CD14-positive monocyte (primary cell): Measurements from ENCODE around the gene EGLN2. TPM values are rescaled to one million over a fixed set of nuclear protein-coding genes. Genes with fewer than 3 reads are reported as not detected.

Experiments used
- DNase-seq, 3 donors: peaks; one replicate each; pipeline ENCODE4 v3.0.0-alpha.2; 2011 to 2022
- H2AFZ ChIP-seq: 2 replicates; pipeline ENCODE4 v1.6.0; 2012; ENCODE audit warnings: mild to moderate bottlenecking, low read depth, low read length, inconsistent platforms; ENCODE audit not compliant: insufficient read depth, poor library complexity, severe bottlenecking
- H3K27ac ChIP-seq, 2 donors: 1 replicate in 1 of 2; 2 replicates in 1 of 2; pipeline ENCODE4 v1.5.1; 2012 to 2013; ENCODE audit warnings: low read length in 2 of 2, control low read depth in 1 of 2, inconsistent platforms in 1 of 2, low read depth in 1 of 2, mild to moderate bottlenecking in 1 of 2
- H3K27me3 ChIP-seq, 2 donors: one replicate each; pipeline versions ENCODE4 v1.6.0 to v1.6.1; 2011 to 2013; ENCODE audit warnings: low read length in 2 of 2; ENCODE audit not compliant: control insufficient read depth in 2 of 2, insufficient read depth in 2 of 2
- H3K36me3 ChIP-seq, 2 donors: replicated peaks in 1 of 2; 1 replicate in 1 of 2; 2 replicates in 1 of 2; pipeline versions ENCODE4 v1.5.1 to v1.6.1; 2012 to 2013; ENCODE audit warnings: low read length in 2 of 2, control low read depth in 1 of 2, inconsistent platforms in 1 of 2, mild to moderate bottlenecking in 1 of 2; ENCODE audit not compliant: insufficient read depth in 2 of 2, control insufficient read depth in 1 of 2
- H3K4me1 ChIP-seq, 2 donors: 1 replicate in 1 of 2; 2 replicates in 1 of 2; pipeline versions ENCODE4 v1.5.1 to v1.6.1; 2012 to 2013; ENCODE audit warnings: low read length in 2 of 2, control low read depth in 1 of 2, inconsistent platforms in 1 of 2, mild to moderate bottlenecking in 1 of 2, moderate library complexity in 1 of 2; ENCODE audit not compliant: insufficient read depth in 2 of 2, control insufficient read depth in 1 of 2
- H3K4me2 ChIP-seq: replicated peaks from 2 replicates; pipeline ENCODE3; 2012; ENCODE audit warnings: low read length, moderate library complexity, mild to moderate bottlenecking; ENCODE audit not compliant: poor library complexity, severe bottlenecking; ENCODE audit errors: extremely low read depth
- H3K4me3 ChIP-seq, 3 experiments: fragments of 200-600 bp in 1 of 3; sonication (generic) in 1 of 3; replicated peaks in 1 of 3; 1 replicate in 2 of 3; 2 replicates in 1 of 3; pipeline ENCODE4 v1.5.1; 2011 to 2013; ENCODE audit warnings: low read length in 3 of 3, mild to moderate bottlenecking in 3 of 3, control low read depth in 2 of 3, low read depth in 2 of 3, inconsistent platforms in 1 of 3, moderate library complexity in 1 of 3
- H3K79me2 ChIP-seq: 2 replicates; pipeline ENCODE4 v1.6.0; 2012; ENCODE audit warnings: mild to moderate bottlenecking, control low read depth, inconsistent platforms, low read length, moderate library complexity; ENCODE audit not compliant: insufficient read depth
- H3K9ac ChIP-seq: 2 replicates; pipeline ENCODE4 v1.6.0; 2017; ENCODE audit warnings: low read length, mild to moderate bottlenecking; ENCODE audit not compliant: insufficient read depth, poor library complexity, severe bottlenecking
- H3K9me3 ChIP-seq, 2 donors: replicated peaks in 1 of 2; 1 replicate in 1 of 2; 2 replicates in 1 of 2; pipeline versions ENCODE4 v1.5.1 to v1.6.1; 2012 to 2013; ENCODE audit warnings: low read length in 2 of 2, control low read depth in 1 of 2; ENCODE audit not compliant: control insufficient read depth in 1 of 2, insufficient read depth in 1 of 2
- H4K20me1 ChIP-seq: 2 replicates; pipeline ENCODE4 v1.6.0; 2012; ENCODE audit warnings: mild to moderate bottlenecking, low read length, control low read depth, moderate library complexity; ENCODE audit not compliant: insufficient read depth
- H3K27ac Mint-ChIP-seq, 7 donors: one replicate each; pipeline ENCODE4 v1.8.0; 2020; ENCODE audit warnings: mild to moderate bottlenecking in 7 of 7, mixed read lengths in 7 of 7, moderate library complexity in 6 of 7, inconsistent platforms in 2 of 7
- H3K27me3 Mint-ChIP-seq, 3 donors: one replicate each; pipeline ENCODE4 v1.8.0; 2021 to 2022; ENCODE audit warnings: low read depth in 3 of 3, mild to moderate bottlenecking in 3 of 3, mixed read lengths in 3 of 3, moderate library complexity in 3 of 3, inconsistent platforms in 1 of 3
- H3K36me3 Mint-ChIP-seq, 2 donors: one replicate each; pipeline ENCODE4 v1.8.0; 2020; ENCODE audit warnings: mixed read lengths in 2 of 2, inconsistent platforms in 1 of 2, mild to moderate bottlenecking in 1 of 2
- H3K4me1 Mint-ChIP-seq: one replicate; pipeline ENCODE4 v1.8.0; 2020; ENCODE audit warnings: mild to moderate bottlenecking, mixed read lengths
- H3K4me3 Mint-ChIP-seq, 2 donors: one replicate each; pipeline ENCODE4 v1.8.0; 2020; ENCODE audit warnings: mild to moderate bottlenecking in 2 of 2, mixed read lengths in 2 of 2, moderate library complexity in 1 of 2
- H3K9me3 Mint-ChIP-seq, 7 donors: one replicate each; pipeline ENCODE4 v1.8.0; 2020 to 2022; ENCODE audit warnings: mixed read lengths in 7 of 7, mild to moderate bottlenecking in 6 of 7, moderate library complexity in 6 of 7, inconsistent platforms in 2 of 7
- CTCF ChIP-seq: fragments of 200-600 bp; IDR thresholded peaks from one replicate; pipeline ENCODE4 v1.8.0; 2022; ENCODE audit warnings: antibody characterized with exemption, mild to moderate bottlenecking
- WGBS: methylation state at CpG from one replicate; pipeline ENCODE4 v1.1.5; 2013; ENCODE audit warnings: missing lambda C conversion rate; ENCODE audit not compliant: insufficient coverage; 5-methylcytosine and 5-hydroxymethylcytosine counted together
- intact Hi-C, 2 donors: fragments of 100-400 bp; cut with micrococcal nuclease; formaldehyde crosslinking; loops; one replicate each; pipeline versions ENCODE4 v1.15.0 to v1.15.1; 2023
- polyA plus RNA-seq, 3 donors: library from polyadenylated mRNA; depleted of rRNA in 1 of 3; unstranded in 2 of 3; stranded (reverse) in 1 of 3; fragments of 300-500 nt in 2 of 3; fragments of >200 nt in 1 of 3; fragmentation: Illumina TruSeq in 2 of 3; gene quantifications; 1 replicate in 2 of 3; 2 replicates in 1 of 3; pipeline ENCODE4 v1.2.3, GENCODE V29; 2012 to 2021

The EGLN2 gene
- polyA plus RNA-seq, 3 donors, result 60.6 to 76.8 (median 64.5) TPM

GRCh38 chr19:40813182-40813581 is 14.2 kb downstream of the EGLN2 start:
- H3K36me3 ChIP-seq, result peaks cover 11 to 15% of the 10 kb centered on the region in 2 donors
- H3K9me3 ChIP-seq, result no peaks in the 10 kb centered on the region
- TF ChIP-seq CTCF, result no peak
- no peak for DNase-seq
- intact Hi-C loops, result loop anchor here (5.0 kb wide), 2 partner anchors 36 to 319 kb away; partner anchors contain the start of genes MIA (in 1 of the 2) and RAB4B (in 1 of the 2)
- H3K27ac Mint-ChIP-seq, result no peak overlapping the region
- peaks cover 45% of the 10 kb centered on the region for H3K4me1 Mint-ChIP-seq
- peak overlapping the region in 1 of 2 donors; percentile 15 for H3K4me3 Mint-ChIP-seq
- H3K9me3 Mint-ChIP-seq, result peaks cover 0 to 1% (median 0%) of the 10 kb centered on the region in 7 donors
- peaks cover 13 to 19% of the 10 kb centered on the region in 2 donors for H3K36me3 Mint-ChIP-seq
- peaks cover 0 to 5% of the 10 kb centered on the region in 2 donors for H3K27me3 ChIP-seq
- H3K27ac ChIP-seq, result no peak overlapping the region
- no peak overlapping the region for H3K4me3 ChIP-seq
- H3K4me1 ChIP-seq, result peaks cover 26 to 35% of the 10 kb centered on the region in 2 donors
- no peak overlapping the region for H3K4me2 ChIP-seq
- peaks cover 4% of the 10 kb centered on the region for H3K79me2 ChIP-seq
- H4K20me1 ChIP-seq, result peaks cover 19% of the 10 kb centered on the region
- peaks cover 10 to 31% (median 25%) of the 10 kb centered on the region in 3 donors for H3K27me3 Mint-ChIP-seq
- no peak overlapping the region for H2AFZ ChIP-seq
- WGBS, result no CpG with 5 or more reads among the region's 4 CpGs
- H3K9ac ChIP-seq, result no peak overlapping the region

- no peak for TF ChIP-seq CTCF
- Histone ChIP-seq H3K4me2 (no peak overlapping the region), H3K27me3 (peaks cover 0 to 5% of the 10 kb centered on the region in 2 donors), H2AFZ (no peak overlapping the region), H3K4me1 (peaks cover 32 to 42% of the 10 kb centered on the region in 2 donors), H4K20me1 (peaks cover under 1% of the 10 kb centered on the region), H3K9me3 (no peaks in the 10 kb centered on the region), H3K9ac (no peak overlapping the region), H3K79me2 (no peaks in the 10 kb centered on the region), H3K27ac (no peak overlapping the region), H3K4me3 (no peak overlapping the region), H3K36me3 (no peaks in the 10 kb centered on the region)
- 86% methylated on average over 3 of the region's 4 CpGs for WGBS
- peaks cover 47% of the 10 kb centered on the region for H3K4me1 Mint-ChIP-seq
- peak overlapping the region in 1 of 2 donors; percentile 6 for H3K4me3 Mint-ChIP-seq
- H3K9me3 Mint-ChIP-seq, result peaks cover 0 to 1% (median 0%) of the 10 kb centered on the region in 7 donors
- no peak for DNase-seq
- H3K27ac Mint-ChIP-seq, result peak overlapping the region in 1 of 7 donors; percentile 58
- intact Hi-C loops, result loop anchor here in 1 of 2 donors (5.0 kb wide), 1 partner anchor 153 kb away; no protein-coding TSS in a partner anchor
- peaks cover 2 to 4% of the 10 kb centered on the region in 2 donors for H3K36me3 Mint-ChIP-seq
- peaks cover 13 to 31% (median 25%) of the 10 kb centered on the region in 3 donors for H3K27me3 Mint-ChIP-seq
Observed at GRCh38 chr19:40815223-40815622, 16.2 kb downstream of the EGLN2 start.
